Fibroblast of the aortic adventitia (primary cell): ENCODE data around the gene NREP. TPM values are rescaled to one million over a fixed set of nuclear protein-coding genes. Genes with fewer than 3 reads are reported as not detected.
A peak's percentile ranks its signal among the peaks of the same experiment; 100 is the strongest.

Source experiments
- DNase-seq: peaks from one replicate; pipeline ENCODE4 v3.0.0-alpha.2; 2010; ENCODE audit warnings: low read depth
- H3K4me3 ChIP-seq: 2 replicates; pipeline ENCODE4 v1.5.1; 2011; ENCODE audit warnings: low read depth, mild to moderate bottlenecking, control low read depth, low read length, moderate library complexity
- CTCF ChIP-seq: IDR thresholded peaks from 2 replicates; pipeline ENCODE4 v1.5.1; 2011; ENCODE audit warnings: mild to moderate bottlenecking, low read length, control low read depth, inconsistent platforms; ENCODE audit not compliant: insufficient read depth
- total RNA-seq: library from RNA; depleted of rRNA; stranded (reverse); fragments of >200 nt; gene quantifications from 2 replicates; pipeline ENCODE4 v1.2.3, GENCODE V29; 2012; ENCODE audit warnings: low replicate concordance

The NREP gene
- total RNA-seq, 1 donor, result 102 TPM

GRCh38 chr5:111781200-111781599, 24.2 kb upstream of the NREP start:
- DNase-seq, result no peak
- TF ChIP-seq CTCF, result no peak
- H3K4me3 ChIP-seq, result no peak overlapping the region

- peak; percentile 49 for DNase-seq
- H3K4me3 ChIP-seq, result no peak overlapping the region
- no peak for TF ChIP-seq CTCF
Measured at GRCh38 chr5:111779922-111780292, 22.9 kb upstream of the NREP start.

- no peak overlapping the region for H3K4me3 ChIP-seq
- no peak for TF ChIP-seq CTCF
- DNase-seq, result no peak
Measured at GRCh38 chr5:111779260-111779921, 22.4 kb upstream of the NREP start.

- no peak for DNase-seq
- H3K4me3 ChIP-seq, result no peak overlapping the region
Measured at GRCh38 chr5:111776913-111777781, 20.2 kb upstream of the NREP start.

GRCh38 chr5:111775224-111775623, 18.2 kb upstream of the NREP start:
- H3K4me3 ChIP-seq, result no peak overlapping the region
- no peak for TF ChIP-seq CTCF
- peak; percentile 27 for DNase-seq

More at GRCh38 chr5:111776913-111777781, 20.2 kb upstream of the NREP start:
- no peak for TF ChIP-seq CTCF

DNA sequence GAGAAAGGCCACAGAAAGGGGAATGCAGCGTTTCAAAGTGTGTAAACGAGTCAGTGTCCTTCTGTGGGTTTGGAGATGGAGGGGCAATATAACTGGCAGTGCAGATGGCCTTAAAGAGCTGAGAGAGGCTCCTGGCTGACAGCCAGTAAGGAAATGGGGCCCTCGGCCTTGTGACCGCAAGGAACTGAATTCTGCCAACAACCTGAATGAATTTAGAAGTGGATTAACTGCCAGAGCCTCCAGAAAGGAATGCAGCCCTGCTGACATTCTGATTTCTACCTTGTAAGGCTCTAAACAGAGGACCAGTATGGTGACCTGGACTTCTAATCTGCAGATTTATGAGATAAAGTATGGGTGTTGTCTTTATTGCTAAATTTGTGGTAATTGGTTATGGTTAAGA, 17.5 kb upstream of the NREP start:
- DNase-seq, result peak; percentile 61
- no peak for TF ChIP-seq CTCF
- no peak overlapping the region for H3K4me3 ChIP-seq
